Measurements from ENCODE around the gene PCYT2. TPM values are rescaled to one million over a fixed set of nuclear protein-coding genes. Genes with fewer than 3 reads are reported as not detected.

PCYT2 gene
- total and polyA plus RNA-seq, 10 of the 15 experiments (the other 5 are each of a cell fraction or from before 2014, with no cell fraction given), result 0.63 to 72.0 (median 45.0) TPM

GRCh38 chr17:81899514-81900166, 11.6 kb downstream of the PCYT2 start:
- intact Hi-C loops (cut with micrococcal nuclease; ENCODE audit: unreplicated experiment), result no loop called here
- 96% methylated on average over 21 of the region's 22 CpGs for WGBS (ENCODE audit: insufficient coverage, insufficient replicate concordance, low lambda C conversion rate, missing lambda C conversion rate)
- CTCF ChIA-PET, result no interaction called here
- DNase-seq (ENCODE audit: low read depth, low spot score), result no peak
- Histone ChIP-seq H3K27me3 (replicated peaks in 1 of 2; ENCODE audit: control insufficient read depth in 2 of 2, insufficient read depth in 2 of 2, low read length in 1 of 2) (no peaks in the 10 kb centered on the region; a peak in 1 of 4 replicates), H2AFZ (ENCODE audit: control insufficient read depth, low read depth, low read length) (no peak overlapping the region), H3K36me3 (ENCODE audit: control insufficient read depth in 2 of 2, insufficient read depth in 2 of 2, low read length in 1 of 2) (peaks cover 3 to 14% of the 10 kb centered on the region in 2 experiments; a peak in 3 of 4 replicates), H3K4me2 (ENCODE audit: control insufficient read depth, insufficient read depth) (no peak overlapping the region), H3K4me1 (ENCODE audit: control insufficient read depth, insufficient read depth, low read length) (no peaks in the 10 kb centered on the region), H3K4me3 (no peak overlapping the region), H3K9me3 (replicated peaks; ENCODE audit: control insufficient read depth, insufficient read depth, low read length) (no peaks in the 10 kb centered on the region), H3K9ac (ENCODE audit: control insufficient read depth, insufficient read depth, low read length) (no peak overlapping the region), H4K20me1 (ENCODE audit: control insufficient read depth, insufficient read depth) (no peaks in the 10 kb centered on the region), H3K27ac (ENCODE audit: control insufficient read depth, insufficient read depth) (no peak overlapping the region), H3K79me2 (ENCODE audit: control insufficient read depth, insufficient read depth, low read length) (no peaks in the 10 kb centered on the region)
- SMC1A ChIA-PET (ENCODE audit: uncharacterized antibody, unreplicated experiment), result no interaction called here
- no peak for TF ChIP-seq BRCA1 (IDR thresholded peaks at IDR 0.05; ENCODE audit: low read depth, low read length)
- peak; percentile 52 for TF ChIP-seq POLR2A (IDR thresholded peaks at IDR 0.05; ENCODE audit: low read depth, low read length)
- TF ChIP-seq RUNX3 (IDR thresholded peaks at IDR 0.05; ENCODE audit: low read length), result no peak
- no peak for FAIRE-seq
- RAD21 ChIA-PET (ENCODE audit: unreplicated experiment), result no interaction called here
- ATAC-seq, result no peak
- in situ Hi-C loops (cut with MboI), result no loop called here
- POLR2A ChIA-PET, result no interaction called here
- no TSS peak for BruUV-seq (replicated peaks)

GRCh38 chr17:81898885-81899284, 12.3 kb downstream of the PCYT2 start:
- no peak overlapping the region for H2AFZ ChIP-seq (ENCODE audit: control insufficient read depth, low read depth, low read length)
- H4K20me1 ChIP-seq (ENCODE audit: control insufficient read depth, insufficient read depth), result no peaks in the 10 kb centered on the region
- POLR2A ChIA-PET, result no interaction called here
- peaks cover 3% of the 10 kb centered on the region for H3K79me2 ChIP-seq (ENCODE audit: control insufficient read depth, insufficient read depth, low read length)
- TF ChIP-seq TAF1 (IDR thresholded peaks at IDR 0.05; ENCODE audit: borderline replicate concordance, low read depth, low read length) (no peak), FOS (IDR thresholded peaks at IDR 0.05; ENCODE audit: borderline replicate concordance, extremely low read depth, insufficient read length) (no peak), BHLHE40 (IDR thresholded peaks at IDR 0.05; ENCODE audit: borderline replicate concordance in 1 of 2, low read depth in 2 of 2, low read length in 1 of 2) (no peak), ASH2L (IDR thresholded peaks at IDR 0.05; ENCODE audit: borderline replicate concordance, low read depth) (no peak), STAT3 (IDR thresholded peaks at IDR 0.05; ENCODE audit: low read depth, low read length) (no peak), MEF2B (IDR thresholded peaks at IDR 0.05; ENCODE audit: partially characterized antibody, poor library complexity, severe bottlenecking) (no peak)
- no peak overlapping the region for H3K9ac ChIP-seq (ENCODE audit: control insufficient read depth, insufficient read depth, low read length)
- CTCF ChIA-PET, result no interaction called here
- intact Hi-C loops (cut with micrococcal nuclease; ENCODE audit: unreplicated experiment) (no loop called here), in situ Hi-C loops (cut with MboI) (no loop called here)
- FAIRE-seq, result no peak
- ATAC-seq, result no peak
- no peaks in the 10 kb centered on the region for H3K9me3 ChIP-seq (replicated peaks; ENCODE audit: control insufficient read depth, insufficient read depth, low read length)
- SMC1A ChIA-PET (ENCODE audit: uncharacterized antibody, unreplicated experiment), result no interaction called here
- H3K4me1 ChIP-seq (ENCODE audit: control insufficient read depth, insufficient read depth, low read length), result peaks cover 5% of the 10 kb centered on the region
- H3K4me2 ChIP-seq (ENCODE audit: control insufficient read depth, insufficient read depth), result no peak overlapping the region
- RAD21 ChIA-PET (ENCODE audit: unreplicated experiment), result no interaction called here
- no peak for DNase-seq (ENCODE audit: low read depth, low spot score)
- H3K4me3 ChIP-seq, result no peak overlapping the region
- 86% methylated on average over 8 of the region's 9 CpGs for WGBS (ENCODE audit: insufficient coverage, insufficient replicate concordance, low lambda C conversion rate, missing lambda C conversion rate)
- no peaks in the 10 kb centered on the region; a peak in 1 of 4 replicates for H3K27me3 ChIP-seq (replicated peaks in 1 of 2; ENCODE audit: control insufficient read depth in 2 of 2, insufficient read depth in 2 of 2, low read length in 1 of 2)
- BruUV-seq (replicated peaks), result no TSS peak
- peaks cover 3 to 14% of the 10 kb centered on the region in 2 experiments; a peak in 3 of 4 replicates for H3K36me3 ChIP-seq (ENCODE audit: control insufficient read depth in 2 of 2, insufficient read depth in 2 of 2, low read length in 1 of 2)
- H3K27ac ChIP-seq (ENCODE audit: control insufficient read depth, insufficient read depth), result no peak overlapping the region

Data from GM12878 (cell line).